ENCODE data around the gene FOSB.
A peak's percentile ranks its signal among the peaks of the same experiment; 100 is the strongest.

FOSB gene

GRCh38 chr19:45477713-45478453 lies 10.1 kb downstream of the FOSB start:
- TF ChIP-seq FOXM1 (IDR thresholded peaks at IDR 0.05; ENCODE audit: borderline replicate concordance, low read depth): no peak
- no peak for TF ChIP-seq TEAD4 (IDR thresholded peaks at IDR 0.05)
- no peak for TF ChIP-seq EGR1 (IDR thresholded peaks at IDR 0.05)
- no peak for TF ChIP-seq YY1 (IDR thresholded peaks at IDR 0.05; ENCODE audit: low read depth)

- no peak for TF ChIP-seq USF1 (IDR thresholded peaks at IDR 0.05)
- TF ChIP-seq RAD21 (IDR thresholded peaks at IDR 0.05; ENCODE audit: low read depth): peak; percentile 96
- TF ChIP-seq FOXM1 (IDR thresholded peaks at IDR 0.05; ENCODE audit: borderline replicate concordance, low read depth): no peak
- TF ChIP-seq TCF12 (IDR thresholded peaks at IDR 0.05; ENCODE audit: low read depth): peak; percentile 35; the same call in 1 of the 2 replicates
- no peak for TF ChIP-seq CREB1 (IDR thresholded peaks at IDR 0.05; ENCODE audit: low read depth)
- TF ChIP-seq ZBTB7A (IDR thresholded peaks at IDR 0.05; ENCODE audit: low read depth): 0 out of 2 replicates have a peak, but pooled peaks have one; percentile 25
- TF ChIP-seq REST (IDR thresholded peaks at IDR 0.05; ENCODE audit: low read depth): no peak
- TF ChIP-seq TAF1 (IDR thresholded peaks at IDR 0.05; ENCODE audit: low read depth): peak; percentile 27; the same call in 1 of the 2 replicates
- no peak for TF ChIP-seq EP300 (IDR thresholded peaks at IDR 0.05; ENCODE audit: borderline replicate concordance)
- TF ChIP-seq CEBPB (IDR thresholded peaks at IDR 0.05): no peak; the same call in 1 of the 2 replicates
- no peak for TF ChIP-seq YY1 (IDR thresholded peaks at IDR 0.05; ENCODE audit: low read depth)
- peak; percentile 57; the same call in 1 of the 2 replicates for TF ChIP-seq EGR1 (IDR thresholded peaks at IDR 0.05)
- TF ChIP-seq NFIC (IDR thresholded peaks at IDR 0.05): no peak
- TF ChIP-seq, protein P1, sequence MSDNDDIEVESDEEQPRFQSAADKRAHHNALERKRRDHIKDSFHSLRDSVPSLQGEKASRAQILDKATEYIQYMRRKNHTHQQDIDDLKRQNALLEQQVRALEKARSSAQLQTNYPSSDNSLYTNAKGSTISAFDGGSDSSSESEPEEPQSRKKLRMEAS (IDR thresholded peaks at IDR 0.05): peak; percentile 55
- peak; percentile 95 for TF ChIP-seq TEAD4 (IDR thresholded peaks at IDR 0.05)
These were observed 10.8 kb downstream of the FOSB start for GRCh38 chr19:45478454-45479238.

GRCh38 chr19:45483033-45483432 lies 15.2 kb downstream of the FOSB start:
- TF ChIP-seq EGR1 (IDR thresholded peaks at IDR 0.05) (no peak), FOXM1 (IDR thresholded peaks at IDR 0.05; ENCODE audit: borderline replicate concordance, low read depth) (no peak), TEAD4 (IDR thresholded peaks at IDR 0.05) (no peak), RAD21 (IDR thresholded peaks at IDR 0.05; ENCODE audit: low read depth) (no peak), EP300 (IDR thresholded peaks at IDR 0.05; ENCODE audit: borderline replicate concordance) (no peak), YY1 (IDR thresholded peaks at IDR 0.05; ENCODE audit: low read depth) (no peak), ZBTB7A (IDR thresholded peaks at IDR 0.05; ENCODE audit: low read depth) (no peak), TCF12 (IDR thresholded peaks at IDR 0.05; ENCODE audit: low read depth) (no peak)

DNA sequence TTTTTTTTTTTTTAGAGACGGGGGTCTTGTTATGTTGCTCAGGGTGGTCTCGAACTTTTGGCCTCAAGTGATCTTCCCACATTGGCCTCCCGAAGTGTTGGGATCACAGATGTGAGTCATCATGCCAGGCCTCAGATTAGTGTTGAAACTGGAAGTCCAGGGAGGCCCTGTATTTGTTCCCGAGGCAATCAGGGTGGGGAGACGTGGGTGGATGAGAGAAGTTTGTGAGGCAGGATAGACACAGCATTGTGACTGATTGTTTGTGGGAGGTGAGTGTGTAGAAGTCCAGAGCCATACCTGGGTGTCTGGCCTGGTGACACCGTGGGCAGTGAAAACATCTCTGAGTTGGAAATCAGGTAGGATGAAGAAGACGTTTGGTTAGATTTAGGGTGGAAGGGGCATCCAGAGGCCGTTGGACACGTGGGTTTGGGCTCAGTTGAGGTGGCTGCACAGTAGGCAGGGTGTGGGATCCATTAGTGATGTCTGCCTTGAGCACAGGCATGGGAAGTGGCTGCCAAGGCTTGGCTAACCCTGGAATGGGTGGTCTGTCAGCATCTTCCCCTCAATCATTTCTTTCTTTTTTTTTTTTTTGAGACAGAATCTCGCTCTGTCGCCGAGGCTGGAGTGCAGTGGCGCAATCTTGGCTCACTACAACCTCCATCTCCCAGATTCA lies 16.6 kb downstream of the FOSB start:
- TF ChIP-seq RAD21 (IDR thresholded peaks at IDR 0.05; ENCODE audit: low read depth): no peak
- no peak for TF ChIP-seq NFIC (IDR thresholded peaks at IDR 0.05)
- TF ChIP-seq, protein P1 (IDR thresholded peaks at IDR 0.05): no peak
- no peak for TF ChIP-seq TEAD4 (IDR thresholded peaks at IDR 0.05)
- no peak for TF ChIP-seq EP300 (IDR thresholded peaks at IDR 0.05; ENCODE audit: borderline replicate concordance)
- TF ChIP-seq REST (IDR thresholded peaks at IDR 0.05; ENCODE audit: low read depth): no peak
- no peak for TF ChIP-seq EGR1 (IDR thresholded peaks at IDR 0.05)
- TF ChIP-seq USF1 (IDR thresholded peaks at IDR 0.05): no peak
- no peak for TF ChIP-seq TAF1 (IDR thresholded peaks at IDR 0.05; ENCODE audit: low read depth)
- TF ChIP-seq ZBTB7A (IDR thresholded peaks at IDR 0.05; ENCODE audit: low read depth): no peak
- TF ChIP-seq TCF12 (IDR thresholded peaks at IDR 0.05; ENCODE audit: low read depth): no peak
- no peak for TF ChIP-seq CREB1 (IDR thresholded peaks at IDR 0.05; ENCODE audit: low read depth)
- no peak for TF ChIP-seq YY1 (IDR thresholded peaks at IDR 0.05; ENCODE audit: low read depth)
- TF ChIP-seq FOXM1 (IDR thresholded peaks at IDR 0.05; ENCODE audit: borderline replicate concordance, low read depth): no peak
- TF ChIP-seq CEBPB (IDR thresholded peaks at IDR 0.05): no peak
